ENCODE results near the gene MYO1E.
"Not testable (repeated sequence)": the region's sequence is repeated elsewhere in the genome, so short reads cannot be mapped to it uniquely, and the experiment has no call there.

Gene MYO1E

GRCh38 chr15:59353994-59354416 lies 18.7 kb downstream of the MYO1E start:
- in situ Hi-C loops (cut with HindIII; ENCODE audit: low sequenced_read_pairs) = no loop called here

GRCh38 chr15:59352683-59353082 lies 20.0 kb downstream of the MYO1E start:
- in situ Hi-C loops (cut with HindIII; ENCODE audit: low sequenced_read_pairs) = no loop called here

- in situ Hi-C loops (cut with HindIII; ENCODE audit: low sequenced_read_pairs) = no loop called here
Measured at GRCh38 chr15:59352189-59352588, 20.5 kb downstream of the MYO1E start.

- in situ Hi-C loops (cut with HindIII; ENCODE audit: low sequenced_read_pairs) = no loop called here
Measured at GRCh38 chr15:59350421-59350732, 22.3 kb downstream of the MYO1E start.

- in situ Hi-C loops (cut with HindIII; ENCODE audit: low sequenced_read_pairs) = no loop called here
Measured at GRCh38 chr15:59349680-59350420, 22.8 kb downstream of the MYO1E start.

GRCh38 chr15:59347915-59348314 lies 24.8 kb downstream of the MYO1E start:
- in situ Hi-C loops (cut with HindIII; ENCODE audit: low sequenced_read_pairs) = no loop called here

GRCh38 chr15:59346951-59347350 lies 25.7 kb downstream of the MYO1E start:
- in situ Hi-C loops (cut with HindIII; ENCODE audit: low sequenced_read_pairs) = no loop called here

GRCh38 chr15:59345326-59345725 lies 27.3 kb downstream of the MYO1E start:
- in situ Hi-C loops (cut with HindIII; ENCODE audit: low sequenced_read_pairs) = no loop called here

GRCh38 chr15:59344311-59344710 lies 28.4 kb downstream of the MYO1E start:
- in situ Hi-C loops (cut with HindIII; ENCODE audit: low sequenced_read_pairs) = no loop called here

- in situ Hi-C loops (cut with HindIII; ENCODE audit: low sequenced_read_pairs) = no loop called here
Measured at GRCh38 chr15:59340325-59340724, 32.3 kb downstream of the MYO1E start.

GRCh38 chr15:59339252-59339672 lies 33.4 kb downstream of the MYO1E start:
- in situ Hi-C loops (cut with HindIII; ENCODE audit: low sequenced_read_pairs) = no loop called here

GRCh38 chr15:59338414-59338813 lies 34.3 kb downstream of the MYO1E start:
- in situ Hi-C loops (cut with HindIII; ENCODE audit: low sequenced_read_pairs) = no loop called here

- in situ Hi-C loops (cut with HindIII; ENCODE audit: low sequenced_read_pairs) = not testable (repeated sequence)
Measured at GRCh38 chr15:59336725-59337124, 35.9 kb downstream of the MYO1E start.

GRCh38 chr15:59335207-59335786 lies 37.4 kb downstream of the MYO1E start:
- in situ Hi-C loops (cut with HindIII; ENCODE audit: low sequenced_read_pairs) = no loop called here

GRCh38 chr15:59334076-59334415 lies 38.6 kb downstream of the MYO1E start:
- in situ Hi-C loops (cut with HindIII; ENCODE audit: low sequenced_read_pairs) = no loop called here

GRCh38 chr15:59333401-59334075 lies 39.1 kb downstream of the MYO1E start:
- in situ Hi-C loops (cut with HindIII; ENCODE audit: low sequenced_read_pairs) = no loop called here

GRCh38 chr15:59332009-59332408 lies 40.7 kb downstream of the MYO1E start:
- in situ Hi-C loops (cut with HindIII; ENCODE audit: low sequenced_read_pairs) = no loop called here

GRCh38 chr15:59330649-59331048 lies 42.0 kb downstream of the MYO1E start:
- in situ Hi-C loops (cut with HindIII; ENCODE audit: low sequenced_read_pairs) = no loop called here

- in situ Hi-C loops (cut with HindIII; ENCODE audit: low sequenced_read_pairs) = no loop called here
Measured at GRCh38 chr15:59329570-59330350, 42.9 kb downstream of the MYO1E start.

GRCh38 chr15:59329091-59329490 lies 43.6 kb downstream of the MYO1E start:
- in situ Hi-C loops (cut with HindIII; ENCODE audit: low sequenced_read_pairs) = no loop called here

- in situ Hi-C loops (cut with HindIII; ENCODE audit: low sequenced_read_pairs) = no loop called here
Measured at GRCh38 chr15:59327942-59328341, 44.7 kb downstream of the MYO1E start.

GRCh38 chr15:59326856-59327255 lies 45.8 kb downstream of the MYO1E start:
- in situ Hi-C loops (cut with HindIII; ENCODE audit: low sequenced_read_pairs) = no loop called here

Data from endothelial cell of hepatic sinusoid (primary cell).